Caki2 (cell line): ENCODE results near the gene KATNBL1. TPM values are rescaled to one million over a fixed set of nuclear protein-coding genes. Genes with fewer than 3 reads are reported as not detected.
"Not testable (repeated sequence)": the region's sequence is repeated elsewhere in the genome, so short reads cannot be mapped to it uniquely, and the experiment has no call there.

Experiments
- DNase-seq: peaks from one replicate; pipeline ENCODE4 v3.0.0-alpha.2; 2015; ENCODE audit warnings: low read depth
- in situ Hi-C: cut with HindIII; loops from 2 replicates; pipeline ENCODE4 v1.10.0; 2016; ENCODE audit warnings: low sequenced_read_pairs, low pct_unique_long_range_greater_than_20kb, mixed read lengths
- total RNA-seq: library from RNA; depleted of rRNA; stranded (reverse); fragments of >200 nt; shearing (Covaris generic); gene quantifications from 2 replicates; pipeline ENCODE4 v1.2.3, GENCODE V29; 2014; ENCODE audit warnings: low replicate concordance

KATNBL1 gene
- total RNA-seq, 1 experiment from 2014 or later: 29.0 TPM

DNA sequence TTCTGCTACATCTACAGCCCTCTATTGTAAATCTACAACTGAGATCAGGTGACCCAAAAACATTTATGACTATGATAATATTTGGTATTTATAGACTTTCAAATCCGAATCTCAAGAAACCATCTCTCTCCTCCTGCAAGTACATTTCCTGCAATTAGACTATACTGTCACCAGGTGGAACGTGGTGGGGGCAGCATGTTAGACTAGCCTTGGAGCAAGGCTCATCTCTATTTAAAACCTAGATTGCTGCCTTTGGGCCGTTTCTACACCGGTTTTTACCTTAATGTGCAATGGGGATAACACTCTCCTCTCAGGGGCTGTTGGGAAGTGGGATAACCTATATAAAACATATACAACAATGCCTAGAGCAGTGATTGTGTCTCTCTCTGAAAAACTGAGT, 3.8 kb upstream of the KATNBL1 start:
- in situ Hi-C loops: no loop called here
- DNase-seq: no peak

DNA sequence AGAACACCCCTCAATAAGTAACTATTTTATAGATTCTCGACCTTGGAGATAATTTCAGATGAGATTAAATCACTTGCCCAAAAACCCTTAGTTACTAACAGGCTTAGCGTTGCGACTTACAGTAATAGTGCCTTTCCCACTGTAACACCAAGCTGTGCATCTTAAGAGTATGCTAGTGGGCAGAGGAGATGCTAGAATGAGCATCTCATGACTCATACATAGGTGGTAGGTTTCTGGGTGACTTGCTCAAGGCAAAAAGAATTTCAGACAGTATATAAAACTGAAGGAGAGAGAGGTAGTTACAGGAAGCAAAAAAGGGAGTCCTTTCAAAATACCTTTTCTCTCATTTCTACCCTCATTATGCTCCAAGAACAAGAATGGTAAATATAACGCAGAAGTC, 3.9 kb downstream of the KATNBL1 start:
- DNase-seq: no peak
- in situ Hi-C loops: no loop called here

DNA sequence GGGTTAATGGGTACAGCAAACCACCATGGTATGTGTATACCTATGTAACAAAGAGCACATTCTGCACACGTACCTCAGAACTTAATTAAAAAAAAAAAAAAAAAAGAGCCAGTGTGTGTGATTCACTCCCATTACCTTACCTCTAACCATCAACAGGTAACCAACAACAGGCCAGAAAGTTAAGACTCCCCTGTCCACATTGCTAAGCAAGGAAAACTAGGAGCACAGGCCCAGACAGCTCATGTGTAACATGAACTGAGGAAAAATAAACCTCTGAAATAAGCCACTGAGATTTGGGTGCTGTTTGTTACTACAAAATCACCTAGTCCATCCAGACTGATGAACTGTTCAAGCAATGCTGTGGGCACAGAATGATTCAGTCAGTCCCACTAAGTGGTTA, 6.0 kb downstream of the KATNBL1 start:
- in situ Hi-C loops: no loop called here

DNA sequence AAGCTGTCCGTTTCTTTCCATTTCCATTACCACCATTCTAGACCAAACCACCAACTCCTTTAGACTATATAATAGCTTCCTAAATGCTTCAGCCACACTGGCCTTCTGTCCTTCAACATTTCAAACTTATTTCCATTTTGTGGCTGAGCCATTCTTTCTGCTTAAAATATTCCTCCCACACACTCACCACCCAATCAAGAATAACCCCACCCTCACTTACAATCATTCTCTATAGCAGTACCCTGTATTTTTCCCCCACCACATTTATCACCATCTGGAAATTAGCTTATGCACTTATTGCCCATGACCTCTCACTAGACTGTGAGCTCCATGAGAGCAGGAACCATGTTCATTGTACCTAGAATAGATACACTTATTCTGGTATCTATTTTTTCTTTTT, 6.6 kb downstream of the KATNBL1 start:
- in situ Hi-C loops: no loop called here
- no peak for DNase-seq

More for the DNA sequence above, 6.0 kb downstream of the KATNBL1 start:
- DNase-seq: no peak

DNA sequence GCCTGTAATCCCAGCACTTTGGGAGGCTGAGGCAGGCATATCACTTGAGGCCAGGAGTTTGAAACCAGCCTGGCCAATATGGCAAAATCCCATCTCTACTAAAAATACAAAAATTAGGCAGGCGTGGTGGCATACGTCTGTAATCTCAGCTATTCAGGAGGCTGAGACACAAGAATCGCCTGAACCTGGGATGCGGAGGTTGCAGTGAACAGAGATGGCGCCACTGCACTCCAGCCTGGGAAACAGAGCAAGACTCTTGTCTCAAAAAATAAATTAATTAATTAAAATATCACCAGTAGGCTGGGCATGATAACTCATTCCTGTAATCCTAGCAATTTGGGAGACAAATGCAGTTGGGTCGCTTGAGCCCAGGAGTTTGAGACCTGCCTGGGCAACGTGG, 16.6 kb downstream of the KATNBL1 start:
- in situ Hi-C loops, DNase-seq: not testable (repeated sequence)

DNA sequence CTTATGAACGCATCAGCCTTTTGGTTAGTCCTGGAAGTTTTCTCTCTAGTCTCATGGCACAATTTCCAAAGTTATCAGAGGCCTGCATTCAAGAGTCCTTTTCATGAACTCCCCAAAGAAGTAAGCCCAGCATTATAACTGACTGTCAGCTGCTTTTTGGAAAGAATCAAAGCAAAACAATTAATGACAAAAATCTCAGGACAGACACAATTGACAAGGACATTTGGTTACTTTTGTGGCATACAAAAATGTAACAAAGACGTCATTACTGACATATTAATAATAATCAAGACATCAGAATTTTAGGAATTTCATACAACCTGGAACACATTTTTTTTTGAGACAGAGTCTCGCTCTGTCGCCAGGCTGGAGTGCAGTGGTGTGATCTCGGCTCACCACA, 21.2 kb downstream of the KATNBL1 start:
- in situ Hi-C loops: no loop called here
- no peak for DNase-seq

DNA sequence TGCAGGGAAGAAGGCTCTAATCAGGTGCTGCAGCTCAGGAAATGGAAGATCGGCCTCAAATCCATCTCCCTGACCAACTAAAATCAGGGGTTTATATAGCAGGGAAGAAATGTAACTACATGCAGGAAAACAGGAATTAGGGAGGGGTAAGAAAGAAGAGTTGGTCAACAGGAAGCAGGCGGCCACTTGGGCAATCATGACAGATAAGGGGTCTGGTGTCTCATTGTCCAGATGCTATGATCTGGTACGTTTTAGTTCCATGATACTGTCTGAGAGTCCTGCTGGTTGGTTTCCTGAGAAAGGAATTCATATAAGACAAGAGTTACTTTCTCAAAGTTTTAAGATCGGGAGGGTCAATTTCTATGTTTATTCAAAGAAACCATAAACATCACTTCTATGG, 24.2 kb downstream of the KATNBL1 start:
- in situ Hi-C loops: no loop called here

DNA sequence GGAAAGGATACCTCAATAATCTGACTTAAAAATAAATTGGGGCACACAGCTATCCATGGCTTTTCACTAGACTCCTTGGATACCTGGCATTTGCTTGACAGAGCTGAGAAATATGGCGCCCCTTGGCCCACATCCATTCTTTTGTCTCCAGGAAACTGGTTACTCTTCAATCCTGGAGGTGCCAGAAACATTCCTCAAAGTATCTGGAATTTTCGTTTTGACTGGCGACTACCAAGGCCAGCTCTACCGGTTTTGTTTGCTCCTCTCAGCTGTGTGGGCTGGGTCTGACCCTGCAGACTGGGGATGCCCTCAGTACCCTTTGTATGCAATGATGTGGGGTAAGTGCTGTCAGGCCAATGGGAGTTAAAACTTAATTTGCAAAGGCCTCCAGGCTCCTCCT, 27.0 kb downstream of the KATNBL1 start:
- in situ Hi-C loops: no loop called here
- no peak for DNase-seq

More for the DNA sequence above, 24.2 kb downstream of the KATNBL1 start:
- DNase-seq: no peak

DNA sequence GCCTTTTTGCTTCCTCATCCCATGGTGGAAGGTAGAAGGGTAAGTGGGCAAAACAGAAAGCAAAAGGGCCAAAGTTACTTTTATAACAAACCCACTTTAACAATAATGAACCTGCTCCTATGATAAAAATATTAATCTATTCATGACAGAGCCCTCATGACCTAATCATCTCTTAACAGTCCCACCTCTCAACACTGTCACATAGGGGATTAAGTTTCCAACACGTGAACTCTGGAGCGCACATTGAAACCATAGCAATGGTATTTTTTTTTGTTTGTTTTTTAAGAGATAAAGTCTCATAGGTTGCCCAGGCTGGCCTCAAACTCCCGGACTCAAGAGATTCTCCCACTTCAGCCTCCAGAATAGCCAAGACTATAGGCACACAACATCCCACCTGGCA, 30.7 kb downstream of the KATNBL1 start:
- no peak for DNase-seq
- in situ Hi-C loops: no loop called here

DNA sequence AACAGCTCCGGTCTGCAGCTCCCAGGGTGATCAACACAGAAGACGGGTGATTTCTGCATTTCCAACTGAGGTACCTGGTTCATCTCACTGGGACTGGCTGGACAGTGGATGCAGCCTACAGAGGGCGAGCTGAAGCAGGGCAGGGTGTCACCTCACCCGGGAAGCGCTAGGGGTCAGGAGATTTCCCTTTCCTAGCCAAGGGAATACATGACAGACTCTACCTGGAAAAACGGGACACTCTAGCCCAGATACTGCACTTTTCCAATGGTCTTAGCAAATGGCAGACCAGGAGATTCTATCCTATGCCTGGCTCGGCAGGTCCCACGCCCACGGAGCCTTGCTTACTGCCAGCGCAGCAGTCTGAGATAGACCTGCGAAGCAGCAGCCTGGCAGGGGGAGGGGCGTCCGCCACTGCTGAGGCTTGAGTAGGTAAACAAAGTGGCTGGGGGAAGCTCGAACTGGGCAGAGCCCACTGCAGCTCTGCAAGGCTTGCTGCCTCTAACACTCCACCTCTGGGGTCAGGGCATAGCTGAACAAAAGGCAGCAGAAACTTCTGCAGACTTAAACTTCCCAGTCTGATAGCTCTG, 43.8 kb downstream of the KATNBL1 start:
- in situ Hi-C loops, DNase-seq: not testable (repeated sequence)

DNA sequence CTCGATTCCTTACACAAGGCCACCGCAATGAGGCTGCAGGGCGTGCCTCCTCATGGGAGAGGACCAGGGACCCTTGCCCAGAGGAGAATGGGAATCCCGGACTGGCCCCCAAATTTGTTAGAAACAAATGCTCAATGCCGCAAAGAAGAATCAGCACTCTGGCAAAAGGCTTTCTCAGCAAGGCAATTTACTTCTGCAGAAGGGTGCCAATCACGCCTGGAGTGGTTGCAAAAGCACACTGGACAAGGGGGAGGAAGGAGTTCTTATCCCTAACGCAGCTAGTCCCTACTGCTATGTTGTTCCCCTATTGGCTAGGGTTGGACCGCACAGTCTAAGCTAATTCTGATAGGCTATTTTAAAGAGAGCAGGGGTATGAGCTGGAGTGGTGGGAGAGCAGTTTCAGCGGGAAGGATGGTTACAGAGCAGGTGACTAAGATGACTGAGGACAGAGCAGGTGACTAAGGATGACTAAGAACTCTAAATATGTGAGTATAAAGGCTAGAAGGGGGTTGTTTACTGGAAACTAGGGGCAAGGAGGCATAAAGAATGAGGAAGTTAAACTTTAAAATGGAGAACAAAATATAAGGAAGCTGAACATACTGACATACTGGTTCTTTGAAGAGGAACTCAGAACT, 48.5 kb downstream of the KATNBL1 start:
- in situ Hi-C loops: no loop called here
- DNase-seq: peak; percentile 73

DNA sequence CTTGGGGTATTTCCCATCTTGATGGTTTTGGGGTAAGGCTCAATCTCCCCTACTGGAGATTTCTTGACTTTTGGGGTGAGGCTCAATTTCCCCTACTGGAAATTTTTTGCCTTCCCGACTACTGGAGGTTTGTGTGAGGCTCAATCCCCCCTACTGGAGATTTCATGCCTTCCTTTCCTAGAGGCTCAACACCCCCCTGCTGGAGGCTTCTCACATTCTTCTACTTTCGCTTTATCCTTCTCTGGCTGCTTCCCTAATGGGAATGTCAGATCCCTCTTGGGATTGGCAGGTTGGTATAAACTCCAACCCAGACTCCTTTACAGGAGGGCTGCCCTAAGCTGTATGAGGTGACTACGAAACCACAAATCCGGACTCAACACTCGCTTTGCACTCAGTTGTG, 49.2 kb downstream of the KATNBL1 start:
- DNase-seq: no peak
- in situ Hi-C loops: no loop called here

DNA sequence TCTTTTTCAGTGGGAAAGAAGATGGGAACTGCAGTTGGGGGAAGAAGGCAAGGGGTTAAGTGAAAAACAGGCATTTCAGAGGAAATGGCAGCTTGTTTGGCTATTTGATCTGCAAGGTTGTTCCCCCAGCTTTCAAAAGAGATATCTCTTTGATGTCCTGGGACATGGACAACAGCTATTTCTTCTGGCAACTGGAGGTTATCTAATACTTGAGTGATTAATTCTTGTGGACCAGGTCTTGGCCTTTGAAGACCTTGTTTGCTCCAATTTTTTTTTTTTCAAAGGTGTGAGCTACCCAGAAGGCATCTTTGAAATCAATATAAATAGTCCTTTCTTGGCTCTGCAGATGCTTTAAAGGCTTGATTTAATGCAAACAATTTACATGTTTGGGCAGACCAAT, 51.5 kb downstream of the KATNBL1 start:
- DNase-seq: no peak
- in situ Hi-C loops: no loop called here

DNA sequence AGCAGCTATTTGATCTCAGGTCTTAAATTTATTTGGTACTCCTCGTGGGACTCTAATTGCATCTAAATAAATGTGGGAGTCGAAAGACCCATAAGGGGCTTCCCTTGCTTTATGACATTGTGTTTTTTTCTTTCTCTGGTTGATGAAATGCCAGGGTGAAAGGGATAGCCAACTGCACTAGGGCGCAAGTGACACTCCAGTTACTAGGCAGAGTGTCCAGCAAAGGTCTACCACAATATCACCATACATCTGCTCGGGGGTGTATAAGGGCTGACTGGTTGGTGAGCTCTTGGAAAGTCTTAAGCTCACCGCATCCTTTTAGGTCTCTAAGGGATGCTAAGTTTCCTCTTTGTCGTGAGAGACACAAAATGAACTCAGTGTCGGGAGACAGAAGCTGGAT, 54.0 kb downstream of the KATNBL1 start:
- in situ Hi-C loops: no loop called here
- DNase-seq: no peak

DNA sequence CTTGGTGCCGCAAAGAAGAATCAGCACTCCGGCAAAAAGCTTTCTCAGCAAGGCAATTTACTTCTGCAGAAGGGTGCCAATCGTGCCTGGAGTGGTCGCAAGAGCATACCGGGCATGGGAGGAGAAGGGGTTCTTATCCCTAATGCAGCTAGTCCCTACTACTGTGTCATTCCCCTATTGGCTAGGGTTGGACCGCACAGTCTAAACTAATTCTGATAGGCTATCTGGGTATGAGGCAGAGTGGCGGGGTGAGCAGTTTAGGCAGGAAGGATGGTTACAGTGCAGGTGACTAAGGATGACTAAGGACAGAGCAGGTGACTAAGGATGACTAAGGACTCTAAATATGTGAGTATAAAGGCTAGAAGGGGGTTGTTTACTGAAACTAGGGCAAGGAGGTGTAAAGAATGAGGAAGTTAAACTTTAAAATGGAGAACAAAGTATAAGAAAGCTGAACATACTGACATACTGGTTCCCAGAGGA, 55.1 kb downstream of the KATNBL1 start:
- peak; percentile 91 for DNase-seq
- in situ Hi-C loops: no loop called here

DNA sequence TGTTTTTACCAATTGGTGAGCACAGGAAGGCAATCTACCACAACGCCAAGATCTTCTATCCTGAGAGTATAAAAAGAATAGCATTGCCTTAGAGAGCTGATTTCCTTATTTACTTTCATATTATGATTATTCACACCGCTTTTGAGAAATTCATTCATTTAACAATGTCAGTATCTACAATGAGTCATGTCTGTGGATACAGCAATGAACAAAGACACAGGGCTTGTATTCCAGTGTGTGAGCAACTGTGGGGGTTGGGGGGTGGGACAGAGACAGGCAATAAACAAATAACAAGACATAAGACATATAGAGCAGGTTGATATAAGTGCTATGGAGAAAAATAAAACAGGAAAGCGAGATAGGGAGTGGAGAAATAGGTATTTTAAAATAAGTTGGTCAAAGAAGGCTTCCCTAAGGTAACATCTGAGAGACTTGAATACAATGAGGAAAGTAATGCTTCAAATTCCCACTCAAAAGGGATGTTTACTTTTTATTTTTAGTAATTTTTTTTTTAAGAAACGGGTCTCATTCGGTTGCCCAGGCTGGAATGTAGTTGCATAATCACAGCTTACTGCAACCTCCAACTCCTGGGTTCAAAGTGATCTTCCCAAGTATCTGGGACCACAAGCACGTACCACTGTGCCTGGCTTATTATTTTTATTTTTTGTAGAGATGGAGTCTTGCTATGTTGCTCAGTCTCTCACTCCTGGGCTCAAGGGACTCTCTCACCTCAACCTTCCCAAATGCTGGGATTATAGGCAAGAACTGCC, 62.3 kb downstream of the KATNBL1 start:
- no peak for DNase-seq
- in situ Hi-C loops: no loop called here

DNA sequence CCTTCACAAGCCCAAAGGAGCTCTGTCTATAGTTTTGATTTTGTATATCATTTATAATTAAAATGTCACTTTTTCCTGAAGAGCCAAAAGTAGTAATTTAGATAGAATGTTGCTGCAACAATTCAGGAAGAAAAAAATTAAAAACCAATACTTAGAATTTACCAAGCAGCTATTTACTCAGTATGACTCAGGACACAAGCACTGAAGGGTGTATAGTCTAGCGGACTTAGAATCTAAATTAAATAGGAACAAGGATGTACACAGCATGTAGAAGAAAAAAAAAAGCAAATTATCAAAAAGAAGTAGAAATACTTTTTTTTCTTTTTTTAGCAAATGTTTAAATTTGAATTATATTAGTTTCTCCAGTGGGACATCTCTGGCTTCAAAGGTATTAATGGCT, 76.4 kb downstream of the KATNBL1 start:
- in situ Hi-C loops: no loop called here
- no peak for DNase-seq

DNA sequence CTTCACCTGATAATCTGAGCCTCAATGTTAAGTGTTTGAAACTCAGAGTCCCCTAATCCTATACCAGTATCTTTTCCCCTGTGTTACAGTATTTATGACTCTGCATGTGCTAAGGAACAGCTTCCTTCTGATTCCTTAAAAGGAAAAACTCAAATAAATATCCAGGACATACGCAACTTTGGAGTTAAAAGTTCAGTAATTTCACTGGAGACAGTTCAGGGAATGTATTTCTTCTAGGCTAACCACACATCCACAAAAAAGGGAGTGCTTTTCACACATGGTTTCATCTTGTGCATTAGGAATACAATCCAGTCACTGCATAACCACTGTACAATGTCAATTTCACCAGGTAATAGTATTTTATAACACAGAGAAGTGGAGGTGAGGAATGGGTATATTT, 77.0 kb downstream of the KATNBL1 start:
- no peak for DNase-seq
- in situ Hi-C loops: no loop called here

DNA sequence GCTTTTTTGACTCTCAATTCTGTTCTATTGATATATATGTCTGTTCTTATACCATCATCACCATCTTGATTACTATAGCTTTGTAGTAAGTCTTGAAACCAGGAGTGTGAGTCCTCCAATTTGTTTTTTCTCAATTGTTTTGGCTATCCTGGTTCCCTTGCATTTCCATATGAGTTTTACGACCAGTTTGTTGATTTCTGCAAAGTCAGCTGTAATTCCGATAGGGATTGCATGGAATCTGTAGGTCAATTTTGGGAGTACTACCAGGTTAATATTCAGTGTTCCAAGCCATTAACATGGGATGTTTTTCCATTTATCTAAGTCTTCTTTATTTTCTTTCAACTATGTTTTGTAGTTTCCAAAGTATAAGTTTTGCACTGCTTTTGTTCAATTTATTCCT, 81.0 kb downstream of the KATNBL1 start:
- DNase-seq: no peak
- in situ Hi-C loops: no loop called here
